Measurements from ENCODE around the gene MTR.

GRCh38 chr1:236753964-236754363 lies 41.1 kb upstream of the MTR start:
- TF ChIP-seq ARNTL (CRISPR knock-in tag; IDR thresholded peaks at IDR 0.05; ENCODE audit: borderline replicate concordance, low read depth) (no peak), OSR1 (CRISPR knock-in tag; IDR thresholded peaks at IDR 0.05) (no peak), ZNF565 (CRISPR knock-in tag; conservative IDR thresholded peaks at IDR 0.05; ENCODE audit: low read depth) (no peak), TOX (CRISPR knock-in tag; IDR thresholded peaks at IDR 0.05; ENCODE audit: borderline replicate concordance) (no peak), PATZ1 (CRISPR knock-in tag; IDR thresholded peaks at IDR 0.05; ENCODE audit: borderline replicate concordance) (no peak), RARB (CRISPR knock-in tag; IDR thresholded peaks at IDR 0.05) (no peak), ZNF8 (CRISPR knock-in tag; IDR thresholded peaks at IDR 0.05) (no peak), ZFP3 (CRISPR knock-in tag; IDR thresholded peaks at IDR 0.05) (no peak), CREB5 (CRISPR knock-in tag; IDR thresholded peaks at IDR 0.05; ENCODE audit: low read depth) (no peak), SNAI2 (CRISPR knock-in tag; IDR thresholded peaks at IDR 0.05) (no peak), BACH2 (CRISPR knock-in tag; IDR thresholded peaks at IDR 0.05; ENCODE audit: borderline replicate concordance) (no peak)

All from SK-N-SH treated with all-trans-retinoic acid at 6 μM for 48 hours (cell line).